ENCODE data around the gene GPR63. TPM values are rescaled to one million over a fixed set of nuclear protein-coding genes. Genes with fewer than 3 reads are reported as not detected.

The GPR63 gene
- total RNA-seq, 6 experiments from 2014 or later, result 1.4 to 2.5 (median 2.1) TPM

DNA sequence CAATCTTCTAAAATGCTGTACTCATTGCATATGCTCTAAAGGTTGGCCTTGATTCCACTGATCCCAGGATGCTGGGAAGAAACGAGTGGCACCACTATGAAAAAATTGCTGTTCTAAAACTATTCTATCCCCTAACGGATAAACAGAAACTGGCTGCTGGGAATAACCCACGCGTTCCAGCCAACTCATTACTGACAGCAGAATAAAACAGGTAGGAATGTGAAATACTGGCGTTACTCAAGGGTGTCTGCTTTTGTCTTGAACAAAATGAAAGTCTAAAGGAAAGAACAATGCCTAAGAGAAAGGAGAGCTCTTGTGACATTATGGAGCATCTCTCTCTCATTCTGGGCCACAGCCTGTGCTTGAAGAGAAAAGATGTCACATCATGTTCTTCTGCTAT lies 26.1 kb downstream of the GPR63 start:
- H3K36me3 Mint-ChIP-seq (ENCODE audit: low read depth), result no peaks in the 10 kb centered on the region
- no peak for DNase-seq
- H3K4me3 Mint-ChIP-seq, result no peak overlapping the region
- TF ChIP-seq, protein P1, sequence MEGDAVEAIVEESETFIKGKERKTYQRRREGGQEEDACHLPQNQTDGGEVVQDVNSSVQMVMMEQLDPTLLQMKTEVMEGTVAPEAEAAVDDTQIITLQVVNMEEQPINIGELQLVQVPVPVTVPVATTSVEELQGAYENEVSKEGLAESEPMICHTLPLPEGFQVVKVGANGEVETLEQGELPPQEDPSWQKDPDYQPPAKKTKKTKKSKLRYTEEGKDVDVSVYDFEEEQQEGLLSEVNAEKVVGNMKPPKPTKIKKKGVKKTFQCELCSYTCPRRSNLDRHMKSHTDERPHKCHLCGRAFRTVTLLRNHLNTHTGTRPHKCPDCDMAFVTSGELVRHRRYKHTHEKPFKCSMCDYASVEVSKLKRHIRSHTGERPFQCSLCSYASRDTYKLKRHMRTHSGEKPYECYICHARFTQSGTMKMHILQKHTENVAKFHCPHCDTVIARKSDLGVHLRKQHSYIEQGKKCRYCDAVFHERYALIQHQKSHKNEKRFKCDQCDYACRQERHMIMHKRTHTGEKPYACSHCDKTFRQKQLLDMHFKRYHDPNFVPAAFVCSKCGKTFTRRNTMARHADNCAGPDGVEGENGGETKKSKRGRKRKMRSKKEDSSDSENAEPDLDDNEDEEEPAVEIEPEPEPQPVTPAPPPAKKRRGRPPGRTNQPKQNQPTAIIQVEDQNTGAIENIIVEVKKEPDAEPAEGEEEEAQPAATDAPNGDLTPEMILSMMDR (IDR thresholded peaks at IDR 0.05), result no peak
- no peak overlapping the region for H3K27ac Mint-ChIP-seq
- H3K9me3 Mint-ChIP-seq, result no peaks in the 10 kb centered on the region
- H3K27me3 Mint-ChIP-seq (ENCODE audit: insufficient read depth), result no peaks in the 10 kb centered on the region
- peaks cover 70% of the 10 kb centered on the region for H3K4me1 Mint-ChIP-seq (ENCODE audit: low read depth)

DNA sequence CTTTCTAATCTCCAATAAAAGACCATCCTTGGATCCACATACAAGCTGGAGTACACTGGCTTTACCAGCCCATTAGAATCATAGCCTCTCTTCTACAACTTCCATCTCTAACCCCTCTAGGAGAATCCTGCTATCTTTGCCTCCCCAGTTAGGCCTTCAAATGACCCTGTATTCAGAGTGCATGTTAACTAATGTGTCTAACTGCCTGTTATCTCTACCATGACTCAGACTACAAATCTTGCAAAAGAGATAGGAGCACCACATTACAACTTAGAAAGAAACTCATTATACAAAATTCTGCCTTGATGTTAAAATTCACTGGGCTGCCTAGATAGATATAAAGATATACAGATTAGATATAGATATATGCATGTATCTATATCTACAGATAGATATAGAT lies 28.2 kb downstream of the GPR63 start:
- TF ChIP-seq, protein P1 (IDR thresholded peaks at IDR 0.05), result no peak
- H3K4me3 Mint-ChIP-seq, result no peak overlapping the region
- no peaks in the 10 kb centered on the region for H3K9me3 Mint-ChIP-seq
- DNase-seq, result no peak
- H3K27me3 Mint-ChIP-seq (ENCODE audit: insufficient read depth), result no peaks in the 10 kb centered on the region
- H3K27ac Mint-ChIP-seq, result peak overlapping the region; percentile 8; the same call in 1 of the 2 replicates
- no peaks in the 10 kb centered on the region for H3K36me3 Mint-ChIP-seq (ENCODE audit: low read depth)
- peaks cover 50% of the 10 kb centered on the region for H3K4me1 Mint-ChIP-seq (ENCODE audit: low read depth)

DNA sequence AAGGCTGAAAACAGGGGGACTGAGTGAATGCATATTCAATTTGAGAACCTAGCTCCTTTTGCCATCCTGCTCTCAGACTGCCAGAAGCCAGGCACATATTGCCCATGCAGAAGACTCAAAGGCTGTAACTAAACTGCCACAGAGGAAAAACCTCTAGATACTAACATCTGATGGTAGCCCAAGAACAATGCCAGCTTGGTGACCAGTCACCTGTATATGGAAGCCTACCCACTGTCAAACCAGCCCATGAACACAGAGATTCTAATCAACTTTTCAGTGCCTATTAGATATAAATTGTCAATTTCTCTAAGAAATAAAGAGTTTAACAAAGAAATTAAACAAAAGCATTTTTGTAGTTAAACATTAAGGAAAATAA lies 34.2 kb downstream of the GPR63 start:
- Mint-ChIP-seq H3K36me3 (ENCODE audit: low read depth) (no peaks in the 10 kb centered on the region), H3K27me3 (ENCODE audit: insufficient read depth) (no peaks in the 10 kb centered on the region), H3K27ac (no peak overlapping the region), H3K9me3 (no peaks in the 10 kb centered on the region), H3K4me3 (no peak overlapping the region), H3K4me1 (ENCODE audit: low read depth) (no peaks in the 10 kb centered on the region; the same call in 1 of the 2 replicates)
- DNase-seq, result no peak
- TF ChIP-seq, protein P1 (IDR thresholded peaks at IDR 0.05), result no peak

DNA sequence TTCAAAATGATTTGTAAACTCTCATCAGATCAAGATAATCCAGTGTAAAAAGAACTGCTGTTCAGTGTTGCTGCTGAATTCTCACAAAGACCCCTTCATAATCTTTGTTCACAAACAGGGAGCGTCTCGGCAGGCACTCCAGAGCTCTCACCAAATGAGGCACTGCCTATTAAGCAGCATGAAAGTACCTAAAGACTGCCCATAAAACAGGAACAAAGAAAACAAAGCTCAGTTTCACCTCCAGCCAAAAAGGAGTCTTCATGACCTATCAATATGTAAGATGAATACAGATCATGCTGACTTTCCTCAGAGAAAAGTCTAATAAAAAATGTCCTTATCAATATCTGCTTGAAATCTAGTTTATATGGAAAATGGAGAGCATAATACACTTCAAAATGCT lies 41.8 kb downstream of the GPR63 start:
- no peak overlapping the region for H3K27ac Mint-ChIP-seq
- peaks cover 17% of the 10 kb centered on the region; the same call in 1 of the 2 replicates for H3K4me1 Mint-ChIP-seq (ENCODE audit: low read depth)
- TF ChIP-seq, protein P1 (IDR thresholded peaks at IDR 0.05), result no peak
- no peak for DNase-seq
- H3K27me3 Mint-ChIP-seq (ENCODE audit: insufficient read depth), result no peaks in the 10 kb centered on the region
- no peak overlapping the region for H3K4me3 Mint-ChIP-seq
- H3K36me3 Mint-ChIP-seq (ENCODE audit: low read depth), result no peaks in the 10 kb centered on the region
- no peaks in the 10 kb centered on the region for H3K9me3 Mint-ChIP-seq

DNA sequence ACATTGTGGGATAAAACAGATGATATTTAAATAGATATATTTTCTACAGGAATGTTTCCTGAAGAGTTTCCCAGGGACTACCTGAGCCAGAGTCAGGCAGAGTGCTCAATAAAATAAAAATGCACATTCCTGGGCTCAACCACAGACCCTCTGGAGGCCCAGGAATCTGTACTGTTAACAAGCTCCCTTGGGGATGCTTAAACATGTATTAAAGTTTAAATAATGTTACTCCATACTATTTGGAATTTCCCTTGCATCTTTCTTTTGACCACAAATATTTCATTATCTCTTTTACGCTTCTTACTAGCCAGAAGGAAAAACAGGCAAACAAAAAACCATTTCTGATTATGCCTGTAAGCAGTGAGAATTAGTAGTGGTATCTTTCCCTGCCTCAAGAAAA lies 42.3 kb downstream of the GPR63 start:
- Mint-ChIP-seq H3K4me1 (ENCODE audit: low read depth) (peaks cover 19% of the 10 kb centered on the region), H3K27me3 (ENCODE audit: insufficient read depth) (no peaks in the 10 kb centered on the region), H3K4me3 (no peak overlapping the region), H3K36me3 (ENCODE audit: low read depth) (no peaks in the 10 kb centered on the region), H3K27ac (no peak overlapping the region), H3K9me3 (no peaks in the 10 kb centered on the region)
- no peak for DNase-seq
- TF ChIP-seq, protein P1 (IDR thresholded peaks at IDR 0.05), result no peak

Data from HFFc6 (cell line).